ENCODE results near the gene FXYD1. TPM values are rescaled to one million over a fixed set of nuclear protein-coding genes. Genes with fewer than 3 reads are reported as not detected.

The FXYD1 gene
- polyA plus RNA-seq, 1 of the 3 experiments (the other 2 are of a cell fraction) = 0.12 TPM

GRCh38 chr19:35108730-35109129, 29.9 kb upstream of the FXYD1 start (continued):
- TF ChIP-seq MEF2A (IDR thresholded peaks at IDR 0.05; ENCODE audit: borderline replicate concordance, low read depth) (no peak), FOXJ3 (CRISPR knock-in tag; IDR thresholded peaks at IDR 0.05) (no peak), YY1 (IDR thresholded peaks at IDR 0.05; ENCODE audit: low read depth) (no peak)

GRCh38 chr19:35109395-35110112, 29.1 kb upstream of the FXYD1 start:
- TF ChIP-seq TCF12 (IDR thresholded peaks at IDR 0.05) (no peak), MXI1 (IDR thresholded peaks at IDR 0.05; ENCODE audit: low read depth, low read length) (no peak), FOSL2 (IDR thresholded peaks at IDR 0.05; ENCODE audit: borderline replicate concordance, low read depth) (no peak), TEAD4 (IDR thresholded peaks at IDR 0.05; ENCODE audit: borderline replicate concordance, insufficient read depth) (no peak), YY1 (IDR thresholded peaks at IDR 0.05; ENCODE audit: low read depth) (no peak), IRF3 (IDR thresholded peaks at IDR 0.05; ENCODE audit: low read depth, low read length) (no peak), NFIC (IDR thresholded peaks at IDR 0.05; ENCODE audit: borderline replicate concordance) (no peak), USF2 (IDR thresholded peaks at IDR 0.05; ENCODE audit: borderline replicate concordance, low read depth, low read length) (no peak)
- TF ChIP-seq, protein P1, sequence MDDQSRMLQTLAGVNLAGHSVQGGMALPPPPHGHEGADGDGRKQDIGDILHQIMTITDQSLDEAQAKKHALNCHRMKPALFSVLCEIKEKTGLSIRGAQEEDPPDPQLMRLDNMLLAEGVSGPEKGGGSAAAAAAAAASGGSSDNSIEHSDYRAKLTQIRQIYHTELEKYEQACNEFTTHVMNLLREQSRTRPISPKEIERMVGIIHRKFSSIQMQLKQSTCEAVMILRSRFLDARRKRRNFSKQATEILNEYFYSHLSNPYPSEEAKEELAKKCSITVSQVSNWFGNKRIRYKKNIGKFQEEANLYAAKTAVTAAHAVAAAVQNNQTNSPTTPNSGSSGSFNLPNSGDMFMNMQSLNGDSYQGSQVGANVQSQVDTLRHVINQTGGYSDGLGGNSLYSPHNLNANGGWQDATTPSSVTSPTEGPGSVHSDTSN (IDR thresholded peaks at IDR 0.05) = no peak
- TF ChIP-seq, protein P2, sequence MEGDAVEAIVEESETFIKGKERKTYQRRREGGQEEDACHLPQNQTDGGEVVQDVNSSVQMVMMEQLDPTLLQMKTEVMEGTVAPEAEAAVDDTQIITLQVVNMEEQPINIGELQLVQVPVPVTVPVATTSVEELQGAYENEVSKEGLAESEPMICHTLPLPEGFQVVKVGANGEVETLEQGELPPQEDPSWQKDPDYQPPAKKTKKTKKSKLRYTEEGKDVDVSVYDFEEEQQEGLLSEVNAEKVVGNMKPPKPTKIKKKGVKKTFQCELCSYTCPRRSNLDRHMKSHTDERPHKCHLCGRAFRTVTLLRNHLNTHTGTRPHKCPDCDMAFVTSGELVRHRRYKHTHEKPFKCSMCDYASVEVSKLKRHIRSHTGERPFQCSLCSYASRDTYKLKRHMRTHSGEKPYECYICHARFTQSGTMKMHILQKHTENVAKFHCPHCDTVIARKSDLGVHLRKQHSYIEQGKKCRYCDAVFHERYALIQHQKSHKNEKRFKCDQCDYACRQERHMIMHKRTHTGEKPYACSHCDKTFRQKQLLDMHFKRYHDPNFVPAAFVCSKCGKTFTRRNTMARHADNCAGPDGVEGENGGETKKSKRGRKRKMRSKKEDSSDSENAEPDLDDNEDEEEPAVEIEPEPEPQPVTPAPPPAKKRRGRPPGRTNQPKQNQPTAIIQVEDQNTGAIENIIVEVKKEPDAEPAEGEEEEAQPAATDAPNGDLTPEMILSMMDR (IDR thresholded peaks at IDR 0.05) = no peak
- no peaks in the 10 kb centered on the region for H3K9me2 ChIP-seq
- H3K27me3 ChIP-seq (ENCODE audit: insufficient read depth) = no peaks in the 10 kb centered on the region
- no peaks in the 10 kb centered on the region for H3K9me3 ChIP-seq
- no peak overlapping the region for H3K9ac ChIP-seq
- no peak overlapping the region for H3K27ac ChIP-seq (ENCODE audit: low read depth in 2 of 2, low read length in 1 of 2)
- no peak overlapping the region for H2AFZ ChIP-seq (ENCODE audit: low read depth)
- WGBS (ENCODE audit: low lambda C conversion rate) = 66% methylated on average over 22 of the region's 22 CpGs
- no peaks in the 10 kb centered on the region for H3K79me2 ChIP-seq (ENCODE audit: insufficient read depth)
- ChIA-PET CTCF (no interaction called here), POLR2A (no interaction called here)
- no peak overlapping the region for H3K4me2 ChIP-seq
- no peaks in the 10 kb centered on the region for H4K20me1 ChIP-seq (ENCODE audit: insufficient read depth)
- no peak overlapping the region for H3K4me3 ChIP-seq (ENCODE audit: low read depth in 2 of 2, low read length in 1 of 2)
- no peaks in the 10 kb centered on the region; a peak in 1 of 4 replicates for H3K4me1 ChIP-seq (ENCODE audit: control insufficient read depth in 1 of 2, insufficient read depth in 2 of 2, low read depth in 1 of 2, low read length in 1 of 2)
- peaks cover 4% of the 10 kb centered on the region for H3F3A ChIP-seq (replicated peaks; ENCODE audit: insufficient read depth)
- no peak for DNase-seq
- H3K36me3 ChIP-seq (replicated peaks in 1 of 2; ENCODE audit: control insufficient read depth in 1 of 2, insufficient read depth in 2 of 2, low read length in 1 of 2) = no peaks in the 10 kb centered on the region

Measured in SK-N-SH (cell line).